Measurements from ENCODE around the gene ADCY5.

The ADCY5 gene

DNA sequence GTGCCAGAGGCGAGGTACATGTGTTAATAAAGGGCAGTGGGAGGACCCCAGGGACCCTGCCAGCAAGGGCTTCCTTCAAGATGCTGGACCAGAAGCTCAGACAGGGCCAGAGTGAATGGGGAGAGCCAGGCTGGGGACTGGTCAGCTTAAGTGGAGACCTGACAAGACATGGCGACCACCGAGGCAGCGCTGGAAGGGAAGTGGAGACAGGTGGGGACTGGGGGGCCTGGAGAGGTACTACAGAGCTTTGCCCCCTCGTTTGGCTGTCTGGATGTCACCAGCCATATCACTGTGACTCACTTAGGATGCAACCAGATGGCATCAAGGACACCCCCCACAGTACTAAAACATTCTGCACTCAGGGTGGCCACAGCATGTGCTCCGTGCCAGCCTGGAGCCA, 97.9 kb downstream of the ADCY5 start:
- DNase-seq (ENCODE audit: low read depth), result no peak
- H3K4me3 ChIP-seq (ENCODE audit: low read depth, low read length), result no peak overlapping the region

DNA sequence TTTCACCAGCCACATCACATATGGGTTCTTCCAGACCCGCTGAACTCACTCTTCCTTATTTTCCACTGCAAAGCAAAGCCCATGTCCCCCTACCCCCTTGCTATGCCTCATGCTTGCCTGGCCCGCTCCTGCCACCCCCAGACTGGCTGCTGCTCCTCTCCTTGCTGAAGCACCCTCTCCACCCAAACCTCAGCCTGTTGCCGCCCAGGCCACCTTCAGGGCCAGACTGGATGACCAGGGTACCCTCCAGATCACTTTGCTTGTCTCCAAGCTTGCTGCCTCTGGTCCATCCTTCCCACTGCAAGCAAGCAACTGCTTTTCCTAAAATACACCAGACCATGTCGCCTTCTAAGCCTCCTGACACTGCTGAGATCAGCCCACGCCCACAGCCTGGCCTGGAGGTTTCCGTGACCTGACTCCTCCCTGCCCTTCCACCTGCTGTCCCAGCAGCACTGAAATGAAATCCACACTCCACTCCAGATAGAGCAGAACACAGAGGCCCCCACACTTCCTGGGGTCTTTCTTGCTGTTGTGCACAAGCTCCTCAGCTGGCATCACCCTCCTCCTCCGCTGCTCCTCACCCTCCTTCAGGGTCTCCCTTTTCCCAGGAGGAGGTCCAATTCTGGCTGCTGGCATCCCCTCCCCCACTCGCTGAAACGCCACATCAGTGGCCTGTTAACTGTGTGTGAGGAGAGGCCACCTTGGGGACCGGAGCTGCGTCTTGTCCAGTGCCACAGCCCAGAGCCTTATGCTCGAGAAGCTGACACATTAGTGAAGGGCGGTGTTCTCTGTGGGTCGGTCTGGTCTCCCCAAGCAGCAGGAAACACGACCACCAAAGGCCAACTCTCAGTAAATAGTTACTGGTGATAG, 99.1 kb downstream of the ADCY5 start:
- no peak for DNase-seq (ENCODE audit: low read depth)
- no peak overlapping the region for H3K4me3 ChIP-seq (ENCODE audit: low read depth, low read length)

DNA sequence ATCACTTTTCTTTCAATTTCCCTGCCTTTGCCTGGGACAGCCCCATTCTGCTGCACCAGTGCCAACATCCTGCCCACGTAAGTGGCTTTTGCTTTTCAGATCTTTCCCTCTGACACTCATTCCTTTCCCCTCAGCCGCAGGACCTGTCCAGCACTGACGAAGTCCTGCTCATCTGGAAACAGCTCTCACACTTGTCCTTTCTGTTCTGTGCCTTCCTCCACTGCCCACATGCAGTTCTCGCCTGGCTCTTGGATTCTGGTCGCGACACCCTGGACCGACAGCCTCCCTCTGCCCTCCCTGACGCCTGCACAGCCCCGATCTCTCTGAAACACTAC, 99.7 kb downstream of the ADCY5 start:
- DNase-seq (ENCODE audit: low read depth), result no peak
- H3K4me3 ChIP-seq (ENCODE audit: low read depth, low read length), result no peak overlapping the region

DNA sequence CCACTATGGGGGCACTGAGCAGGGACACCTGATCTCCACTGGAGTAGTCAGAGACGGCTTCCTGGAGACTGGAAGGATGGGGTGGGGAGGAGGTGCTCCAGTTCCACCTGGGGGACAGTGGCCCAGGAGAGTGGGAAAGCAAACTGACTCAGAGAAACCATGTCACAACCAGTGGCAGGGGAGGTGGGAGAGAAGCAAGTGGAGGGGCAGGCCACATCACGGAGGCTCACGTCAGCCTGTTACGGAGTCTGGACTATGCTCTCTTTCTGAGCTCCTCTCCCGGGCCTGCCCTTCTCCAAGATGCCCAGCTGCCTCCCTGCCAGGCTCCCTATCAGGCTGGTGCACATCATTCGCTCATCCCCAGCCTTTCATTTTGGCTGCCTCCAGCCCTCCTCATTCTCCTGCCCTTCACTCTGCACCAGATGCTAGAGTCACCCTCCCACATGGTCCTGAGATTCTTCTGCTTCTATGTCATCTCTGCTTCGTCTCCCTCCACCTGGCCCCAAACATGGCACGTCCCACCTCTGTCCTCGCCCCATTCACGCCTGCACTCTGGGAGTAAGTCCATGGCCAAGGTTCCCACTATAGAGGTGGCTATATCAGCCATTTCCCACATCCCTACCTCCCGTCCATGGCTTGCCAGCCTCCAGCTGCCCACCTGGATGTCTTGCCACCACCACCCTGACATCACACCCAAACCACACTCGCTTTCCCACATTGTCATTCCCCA, 100.3 kb downstream of the ADCY5 start:
- DNase-seq (ENCODE audit: low read depth), result no peak
- no peak overlapping the region for H3K4me3 ChIP-seq (ENCODE audit: low read depth, low read length)

DNA sequence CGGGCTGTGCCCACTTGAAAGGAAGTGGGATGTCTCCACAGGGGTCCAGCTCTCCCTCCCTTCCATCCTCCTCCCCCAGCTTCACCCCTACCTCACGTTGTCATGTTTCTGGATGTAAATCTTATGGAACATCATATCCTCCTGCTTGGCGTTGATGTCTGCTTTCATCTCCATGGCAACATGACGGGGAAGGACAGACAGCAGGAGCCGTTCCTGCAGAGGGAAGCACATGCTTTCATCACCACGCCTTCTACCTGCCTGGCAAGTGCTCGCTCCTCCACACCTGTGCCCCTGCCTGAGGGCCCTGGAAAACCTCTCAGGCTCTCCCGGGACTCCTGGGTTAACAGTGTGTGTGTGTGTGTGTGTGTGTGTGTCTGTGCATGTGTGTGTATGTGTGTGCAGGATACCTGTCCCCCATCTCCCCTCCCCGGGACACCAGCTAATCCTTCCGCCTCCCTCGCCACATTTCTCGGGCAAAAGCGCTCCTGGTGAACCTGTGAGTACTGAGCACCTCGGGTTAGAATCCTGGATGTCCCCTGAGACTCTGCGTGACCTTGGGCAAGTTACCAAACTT, 101.1 kb downstream of the ADCY5 start:
- DNase-seq (ENCODE audit: low read depth), result no peak
- H3K4me3 ChIP-seq (ENCODE audit: low read depth, low read length), result no peak overlapping the region

DNA sequence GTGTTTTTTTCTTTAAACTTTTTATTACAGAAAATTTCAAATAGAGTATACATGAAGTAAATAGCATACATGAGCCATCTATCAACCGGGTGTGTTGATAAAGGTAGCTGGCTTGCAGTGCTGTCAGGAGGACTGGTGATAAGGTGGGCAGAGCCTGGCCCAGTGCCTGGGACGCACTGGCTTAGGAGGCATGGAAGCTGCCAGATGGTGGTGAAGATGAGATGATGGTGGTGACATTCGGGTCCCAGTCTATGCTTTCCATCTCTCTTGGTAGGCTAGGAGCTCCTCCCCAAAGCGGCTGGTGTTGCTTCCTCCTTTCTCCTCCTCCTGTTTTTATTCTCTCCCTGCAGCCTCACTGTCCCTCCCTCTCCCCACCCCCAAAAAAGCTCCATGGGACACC, 101.7 kb downstream of the ADCY5 start:
- H3K4me3 ChIP-seq (ENCODE audit: low read depth, low read length), result no peak overlapping the region
- DNase-seq (ENCODE audit: low read depth), result no peak

DNA sequence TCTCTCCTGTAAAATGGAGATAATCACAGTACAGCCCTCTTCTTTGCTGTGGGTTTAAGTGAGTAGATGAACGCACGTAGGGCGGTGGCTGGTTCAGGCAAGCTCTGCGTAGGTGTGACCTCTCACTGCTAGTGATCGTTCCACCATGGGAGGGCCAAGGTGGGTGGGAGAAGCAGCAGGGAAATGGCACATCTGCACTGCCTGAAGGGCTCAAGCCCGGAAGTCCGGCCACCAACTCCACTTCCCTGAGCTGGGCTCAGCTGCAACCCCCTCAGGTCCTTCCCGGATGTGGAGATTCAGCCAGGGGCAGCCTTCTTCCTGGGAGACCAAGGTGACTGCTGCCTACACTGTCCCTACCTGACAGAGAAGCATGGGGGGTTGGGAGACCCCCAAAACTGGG, 102.9 kb downstream of the ADCY5 start:
- DNase-seq (ENCODE audit: low read depth), result no peak
- no peak overlapping the region for H3K4me3 ChIP-seq (ENCODE audit: low read depth, low read length)

DNA sequence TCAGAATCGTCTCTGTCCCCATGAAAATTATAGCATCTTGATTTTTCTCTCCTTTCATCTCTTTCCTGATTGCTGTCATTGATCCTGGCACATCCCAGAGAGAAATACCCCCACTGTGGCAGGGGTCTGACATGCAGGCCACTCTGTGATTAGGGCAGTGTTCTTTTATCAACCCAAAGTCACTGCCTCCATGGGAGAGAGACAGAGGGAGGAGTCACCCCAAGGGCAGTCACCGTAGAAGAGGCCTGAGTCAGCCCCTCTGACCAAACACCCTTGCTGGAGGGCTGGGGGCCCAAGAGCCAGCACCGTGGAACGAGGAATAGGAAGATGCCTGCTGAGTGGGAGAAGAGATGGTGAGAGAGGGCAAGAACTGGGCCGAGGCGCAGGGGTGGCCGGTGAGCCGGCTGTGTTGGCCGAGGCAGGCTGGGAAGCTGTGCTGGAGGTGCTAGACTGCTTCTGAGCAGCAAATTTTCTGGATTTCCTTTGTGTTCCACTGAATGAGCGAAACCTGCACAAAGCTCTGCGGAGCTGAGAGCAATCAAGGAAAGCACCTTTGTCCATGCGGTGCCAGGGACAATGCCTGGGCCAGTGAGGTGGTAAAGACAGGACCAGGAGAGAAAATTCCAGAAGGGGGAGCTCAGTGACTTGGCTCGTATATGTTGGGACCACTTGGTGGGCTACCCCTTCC, 103.8 kb downstream of the ADCY5 start:
- DNase-seq (ENCODE audit: low read depth), result no peak

DNA sequence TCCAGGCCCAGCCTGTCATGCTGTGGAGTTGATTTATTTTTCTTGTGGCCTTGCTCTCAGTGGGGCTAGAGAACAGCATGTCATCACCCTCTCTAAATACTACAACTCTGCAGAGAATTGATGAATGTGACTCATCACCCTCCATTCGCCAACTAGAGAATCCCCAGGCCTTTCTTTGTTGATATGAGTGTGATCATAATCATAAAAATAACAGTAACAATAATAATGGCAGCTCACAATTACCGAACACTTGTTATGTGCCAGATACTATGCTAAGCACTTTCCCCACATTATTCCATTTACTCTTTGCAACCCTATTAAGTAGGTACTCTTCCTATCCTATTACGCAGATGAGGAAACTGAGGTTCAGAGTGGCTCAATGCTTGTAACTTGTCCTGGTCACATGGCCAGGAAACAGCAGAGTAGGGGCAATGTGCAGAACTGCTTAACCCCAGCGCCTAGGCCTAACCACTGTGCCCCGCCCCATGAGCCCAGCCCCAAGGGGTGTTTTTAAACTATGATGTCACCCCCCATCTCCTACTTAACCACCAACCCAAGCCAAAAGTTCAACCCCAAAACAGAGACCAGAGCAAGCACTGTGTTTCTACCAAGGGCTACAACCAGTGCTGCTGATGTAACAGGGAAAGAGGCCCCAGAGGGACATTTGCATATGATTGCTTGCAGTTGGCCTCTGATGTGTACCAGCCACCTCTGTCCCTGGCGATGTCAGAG, 104.5 kb downstream of the ADCY5 start:
- no peak overlapping the region for H3K4me3 ChIP-seq (ENCODE audit: low read depth, low read length)
- peak; percentile 46 for DNase-seq (ENCODE audit: low read depth)

More for the DNA sequence above, 103.8 kb downstream of the ADCY5 start:
- H3K4me3 ChIP-seq (ENCODE audit: low read depth, low read length), result no peak overlapping the region

DNA sequence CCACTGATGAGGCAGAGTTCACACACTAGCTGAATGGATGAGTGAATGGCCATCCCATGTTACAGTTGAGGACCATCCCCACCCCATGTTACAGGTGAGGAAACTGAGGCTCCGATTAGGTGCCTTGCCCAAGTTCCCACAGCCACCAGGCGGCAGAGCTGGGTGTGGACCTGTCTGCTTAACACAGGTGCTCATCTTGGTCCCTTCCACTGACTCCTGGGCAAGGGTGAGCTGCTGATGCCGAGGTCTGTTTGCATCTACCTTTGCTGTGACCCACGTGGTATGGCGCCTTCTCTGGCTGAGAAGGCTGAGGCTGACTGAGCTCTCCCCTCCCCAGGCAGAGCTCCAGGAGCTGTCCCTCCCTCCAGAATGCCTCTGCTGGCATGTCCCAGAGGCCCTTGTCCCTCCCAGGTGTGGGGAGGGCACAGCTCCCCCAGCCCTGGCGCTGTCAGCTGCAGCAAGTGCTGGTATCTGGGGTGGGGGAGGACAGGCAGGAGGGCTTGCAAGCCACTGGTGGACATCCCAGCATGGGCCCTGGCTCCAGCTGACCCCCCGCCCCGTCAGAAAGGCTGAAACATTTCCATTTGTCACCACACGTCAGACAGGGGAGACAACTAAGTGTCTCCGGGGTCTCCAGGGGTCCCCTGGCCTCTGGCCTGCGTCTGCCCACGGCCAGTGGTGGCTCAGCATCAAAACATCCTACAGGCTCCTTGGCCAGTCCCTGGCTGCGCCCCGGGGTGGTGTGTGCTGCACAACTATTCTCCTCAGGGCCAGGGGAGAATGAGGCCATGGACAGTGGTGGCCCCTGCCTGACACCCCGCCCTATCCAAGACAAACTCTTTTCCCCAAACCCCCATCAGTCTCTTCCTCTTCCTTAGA, 105.4 kb downstream of the ADCY5 start:
- no peak overlapping the region for H3K4me3 ChIP-seq (ENCODE audit: low read depth, low read length)

DNA sequence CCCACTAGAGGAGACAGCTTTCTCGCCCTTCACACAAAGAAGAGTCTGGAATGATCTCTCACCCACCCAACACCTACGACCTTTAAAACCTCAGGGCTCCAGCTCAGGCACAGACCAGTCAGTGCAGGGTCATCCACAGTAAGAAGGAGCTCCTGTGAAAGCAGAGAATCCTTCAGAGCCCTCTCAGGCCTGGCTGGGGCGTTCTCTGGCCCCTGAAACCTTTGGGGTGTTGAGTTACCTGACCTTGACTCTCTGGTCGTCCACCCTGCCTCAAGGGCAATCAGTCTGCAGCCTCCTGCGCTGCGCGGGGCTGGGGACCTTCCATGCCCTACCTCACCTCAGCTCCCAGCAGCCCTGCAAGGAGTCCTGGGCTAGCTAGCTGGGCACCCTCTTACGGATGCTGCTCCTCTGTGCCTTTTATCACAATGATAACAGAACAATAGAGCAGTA, 106.2 kb downstream of the ADCY5 start:
- DNase-seq (ENCODE audit: low read depth), result no peak

More for the DNA sequence above, 105.4 kb downstream of the ADCY5 start:
- DNase-seq (ENCODE audit: low read depth), result no peak

DNA sequence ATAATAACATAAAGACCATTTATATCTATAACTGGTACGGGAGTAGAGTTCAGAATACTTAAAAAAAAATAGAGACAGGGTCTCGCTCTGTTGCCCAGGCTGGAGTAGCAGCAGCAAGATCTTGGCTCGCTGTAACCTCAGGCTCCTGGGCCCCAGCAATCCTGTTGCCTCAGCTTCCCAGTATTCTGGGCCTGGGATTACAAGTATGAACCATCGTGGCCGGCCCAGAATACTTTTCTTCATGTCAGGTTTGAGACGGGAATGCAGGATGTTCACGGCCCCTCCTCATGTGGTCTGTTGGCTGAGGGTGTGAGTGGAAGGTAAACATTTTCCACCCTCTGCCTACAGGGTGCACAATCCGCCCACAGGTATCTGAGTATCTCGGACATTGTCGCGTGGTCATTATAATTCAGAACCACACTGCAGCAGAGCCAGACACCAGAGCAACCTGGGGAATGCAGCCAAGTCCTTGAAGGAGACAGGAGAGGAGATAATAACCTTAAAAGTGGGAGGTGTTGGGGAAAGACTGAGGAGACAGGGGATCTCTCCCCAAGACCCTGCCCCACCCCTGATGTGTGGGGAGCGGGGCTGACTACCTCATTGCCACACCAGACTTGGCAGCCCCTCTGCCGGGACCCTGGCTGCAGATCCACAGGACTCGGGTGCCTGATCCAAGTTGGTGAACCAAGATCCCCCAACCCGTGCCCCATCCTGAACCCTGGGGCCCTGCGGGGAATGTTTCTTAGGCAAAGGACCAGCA, 106.8 kb downstream of the ADCY5 start:
- H3K4me3 ChIP-seq (ENCODE audit: low read depth, low read length), result no peak overlapping the region
- DNase-seq (ENCODE audit: low read depth), result no peak

More for the DNA sequence above, 106.2 kb downstream of the ADCY5 start:
- H3K4me3 ChIP-seq (ENCODE audit: low read depth, low read length), result no peak overlapping the region

DNA sequence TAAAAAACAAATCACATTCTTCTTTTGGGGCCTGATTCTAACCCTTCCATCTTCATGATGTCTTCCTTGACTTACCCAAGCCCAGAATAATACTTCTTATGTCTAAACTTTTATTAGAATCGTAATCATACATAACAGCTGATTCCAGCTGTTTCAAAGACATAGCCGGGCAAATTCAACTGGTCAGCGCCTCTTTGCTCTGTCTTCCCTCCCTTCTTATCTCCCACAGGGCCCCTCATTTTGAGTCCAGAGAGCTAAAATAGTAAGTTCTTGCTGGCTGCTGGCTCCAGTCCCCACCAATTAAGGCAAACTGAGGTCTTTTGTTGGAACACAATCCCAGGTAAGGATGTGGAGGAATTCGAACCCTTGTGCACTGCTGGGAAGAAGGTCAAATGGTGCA, 108.6 kb downstream of the ADCY5 start:
- DNase-seq (ENCODE audit: low read depth), result no peak
- no peak overlapping the region for H3K4me3 ChIP-seq (ENCODE audit: low read depth, low read length)

DNA sequence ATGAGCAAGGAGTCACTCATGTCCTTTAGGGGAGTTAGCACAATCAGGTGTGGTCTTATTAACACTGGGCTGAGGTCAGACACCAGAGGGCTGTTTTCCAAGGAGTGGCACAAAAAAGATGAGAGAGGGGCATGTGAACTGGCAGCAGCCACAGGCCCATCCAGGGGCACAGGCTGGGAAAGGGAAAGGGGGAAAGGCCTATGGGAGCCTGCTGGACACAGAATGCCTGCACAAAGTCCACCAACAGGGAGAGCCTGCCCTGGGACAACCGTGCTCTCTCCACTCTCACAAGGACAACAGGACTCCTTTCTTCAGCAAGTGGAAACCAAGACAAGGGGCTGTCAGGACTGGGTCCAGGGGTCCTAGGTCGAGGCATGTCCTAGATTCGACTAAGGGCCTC, 109.6 kb downstream of the ADCY5 start:
- no peak for DNase-seq (ENCODE audit: low read depth)
- H3K4me3 ChIP-seq (ENCODE audit: low read depth, low read length), result no peak overlapping the region

DNA sequence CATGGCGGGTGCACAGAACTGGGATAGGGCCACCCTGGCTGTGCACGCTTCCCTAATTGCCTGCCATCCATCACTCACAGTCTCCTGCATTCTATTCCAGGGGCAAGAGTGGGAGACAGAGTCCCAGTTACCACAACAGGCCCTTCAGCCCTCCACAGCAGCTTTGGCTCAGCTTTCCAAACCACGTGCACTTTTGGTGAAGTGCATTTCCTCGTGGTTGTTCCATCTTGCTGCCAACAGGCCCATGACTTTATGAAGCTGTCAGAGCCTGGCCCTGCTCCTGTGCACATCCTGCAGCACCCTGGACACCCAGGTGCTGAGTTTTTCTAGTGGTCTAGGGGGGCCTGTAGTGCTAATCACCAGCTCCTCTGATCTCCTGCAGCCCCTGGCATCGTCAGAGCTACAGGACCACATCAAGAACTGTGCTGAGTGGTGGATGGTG, 110.2 kb downstream of the ADCY5 start:
- DNase-seq (ENCODE audit: low read depth), result no peak
- no peak overlapping the region for H3K4me3 ChIP-seq (ENCODE audit: low read depth, low read length)

DNA sequence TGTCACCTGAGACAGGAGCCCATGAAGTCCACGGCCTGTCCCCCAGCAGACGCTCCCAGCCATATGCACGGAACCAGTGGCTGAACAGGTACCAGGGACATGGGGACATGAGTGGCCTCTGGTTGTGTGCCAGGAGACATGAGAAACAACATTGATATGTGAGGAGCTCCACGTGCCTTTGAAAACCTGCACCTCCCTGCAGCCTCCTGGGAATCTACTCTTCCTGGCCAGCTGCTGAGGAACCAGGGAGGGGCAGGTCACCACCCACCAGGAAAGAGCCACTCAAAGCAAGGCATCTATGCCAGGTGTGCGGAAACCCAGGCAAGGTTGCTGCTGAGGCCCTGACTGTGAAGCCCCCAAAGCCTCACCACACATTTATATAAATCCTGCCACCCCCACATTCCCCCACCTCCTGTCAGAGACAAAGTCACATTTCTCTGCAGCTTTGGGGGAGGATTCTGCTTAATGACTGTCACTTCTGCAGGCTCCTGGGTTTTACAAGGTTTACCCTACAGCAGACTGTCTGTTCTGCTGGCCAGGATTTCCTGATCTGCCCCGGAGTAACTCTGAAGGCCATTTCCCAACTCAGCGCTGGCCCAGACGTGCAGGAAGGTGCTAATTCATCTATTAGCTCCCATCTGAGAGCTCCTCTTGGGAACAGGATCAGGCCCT, 110.8 kb downstream of the ADCY5 start:
- no peak for DNase-seq (ENCODE audit: low read depth)
- no peak overlapping the region for H3K4me3 ChIP-seq (ENCODE audit: low read depth, low read length)

DNA sequence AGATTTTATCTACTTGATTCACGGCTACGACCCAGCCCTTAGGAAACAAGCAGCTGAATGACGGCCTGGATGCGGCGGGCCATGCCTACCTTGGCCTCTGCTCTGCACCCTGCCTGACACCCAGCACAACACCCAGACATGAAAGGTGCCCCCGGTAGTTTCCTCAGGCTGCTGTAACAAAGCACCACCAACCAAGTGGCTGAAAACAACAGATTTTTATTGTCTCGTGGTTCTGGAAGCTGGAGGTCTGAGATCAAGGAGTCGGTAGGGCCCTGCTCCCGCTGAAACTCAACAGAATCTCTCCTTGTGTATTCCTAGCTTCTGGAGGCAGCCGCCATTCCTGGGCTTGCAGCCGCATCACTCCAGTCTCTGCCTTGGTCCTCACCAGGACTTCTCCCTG, 111.7 kb downstream of the ADCY5 start:
- no peak for DNase-seq (ENCODE audit: low read depth)
- H3K4me3 ChIP-seq (ENCODE audit: low read depth, low read length), result no peak overlapping the region

Measured in skeletal muscle cell (primary cell).